HG03565 (cell line): ENCODE data around the gene FERMT1.

Experiments
- ATAC-seq: cut with Tn5 transposase; IDR thresholded peaks from one replicate; pipeline ENCODE4 v1.9.1; 2021; ENCODE audit warnings: mild to moderate bottlenecking, moderate library complexity; ENCODE audit not compliant: unreplicated experiment

FERMT1 gene, protein sequence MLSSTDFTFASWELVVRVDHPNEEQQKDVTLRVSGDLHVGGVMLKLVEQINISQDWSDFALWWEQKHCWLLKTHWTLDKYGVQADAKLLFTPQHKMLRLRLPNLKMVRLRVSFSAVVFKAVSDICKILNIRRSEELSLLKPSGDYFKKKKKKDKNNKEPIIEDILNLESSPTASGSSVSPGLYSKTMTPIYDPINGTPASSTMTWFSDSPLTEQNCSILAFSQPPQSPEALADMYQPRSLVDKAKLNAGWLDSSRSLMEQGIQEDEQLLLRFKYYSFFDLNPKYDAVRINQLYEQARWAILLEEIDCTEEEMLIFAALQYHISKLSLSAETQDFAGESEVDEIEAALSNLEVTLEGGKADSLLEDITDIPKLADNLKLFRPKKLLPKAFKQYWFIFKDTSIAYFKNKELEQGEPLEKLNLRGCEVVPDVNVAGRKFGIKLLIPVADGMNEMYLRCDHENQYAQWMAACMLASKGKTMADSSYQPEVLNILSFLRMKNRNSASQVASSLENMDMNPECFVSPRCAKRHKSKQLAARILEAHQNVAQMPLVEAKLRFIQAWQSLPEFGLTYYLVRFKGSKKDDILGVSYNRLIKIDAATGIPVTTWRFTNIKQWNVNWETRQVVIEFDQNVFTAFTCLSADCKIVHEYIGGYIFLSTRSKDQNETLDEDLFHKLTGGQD

DNA sequence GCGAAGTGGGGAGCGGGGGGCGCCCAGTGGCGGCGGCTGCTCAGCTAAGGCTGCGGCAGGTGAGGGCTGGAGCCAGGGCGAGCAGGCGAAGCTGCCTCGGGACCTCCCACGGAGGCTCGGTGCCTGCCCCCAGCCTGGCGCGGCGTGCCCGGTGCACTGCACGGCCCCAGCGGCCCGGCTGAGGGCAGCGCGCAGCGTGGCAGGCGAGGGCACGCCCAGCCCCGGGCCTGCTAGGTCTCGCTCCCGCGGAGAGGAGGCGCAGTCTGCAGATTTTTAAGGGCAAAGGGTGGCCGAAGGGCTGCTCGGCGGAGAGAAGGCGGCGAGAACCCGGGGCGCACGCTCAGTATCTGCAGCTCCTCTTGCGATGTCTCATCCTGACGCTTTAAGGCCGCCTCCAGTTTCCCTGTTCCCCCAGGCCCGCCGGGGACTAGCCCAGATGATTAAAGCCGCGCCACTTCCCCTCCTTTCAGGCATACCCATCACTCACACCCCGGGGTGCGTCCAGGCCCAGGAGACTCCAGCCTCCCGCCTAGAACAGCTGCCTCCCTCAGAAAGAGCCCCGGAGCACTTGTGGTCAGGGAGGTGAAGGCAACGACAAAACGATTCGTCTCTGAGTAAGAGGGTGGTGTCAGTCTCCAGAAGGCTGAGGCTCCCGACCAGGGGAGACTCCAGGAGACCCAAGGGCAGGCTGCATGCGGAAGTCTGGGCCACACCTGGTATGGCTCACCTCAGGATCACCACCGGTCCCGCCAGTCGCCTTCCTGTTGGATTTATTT, at the start of gene FERMT1:
Gene FERMT1, minus strand, starts transcription at position 158 of the 776 bp plus-strand sequence. CDS start 3,476 bp downstream, outside the sequence.
- no peak for ATAC-seq

DNA sequence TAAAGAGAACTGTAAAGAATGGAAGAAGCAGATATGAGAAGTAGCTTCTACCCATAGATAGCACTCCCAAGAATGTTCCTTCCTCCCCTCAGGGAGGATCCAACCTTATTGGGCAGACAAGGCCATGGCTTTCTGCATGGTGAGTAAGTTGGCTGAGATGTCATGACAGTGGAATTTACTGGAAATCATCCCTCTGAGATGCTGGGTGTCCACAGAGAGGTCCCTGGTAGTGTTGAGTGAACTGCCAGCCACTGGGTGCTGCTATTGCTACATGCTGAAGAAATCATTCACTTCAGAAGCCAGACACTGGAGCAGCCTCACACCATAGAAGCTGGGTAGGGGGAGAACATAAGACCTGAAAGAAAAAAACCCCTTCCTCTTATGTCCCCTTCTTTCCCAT, 46.4 kb upstream of the FERMT1 start:
- ATAC-seq, result no peak

DNA sequence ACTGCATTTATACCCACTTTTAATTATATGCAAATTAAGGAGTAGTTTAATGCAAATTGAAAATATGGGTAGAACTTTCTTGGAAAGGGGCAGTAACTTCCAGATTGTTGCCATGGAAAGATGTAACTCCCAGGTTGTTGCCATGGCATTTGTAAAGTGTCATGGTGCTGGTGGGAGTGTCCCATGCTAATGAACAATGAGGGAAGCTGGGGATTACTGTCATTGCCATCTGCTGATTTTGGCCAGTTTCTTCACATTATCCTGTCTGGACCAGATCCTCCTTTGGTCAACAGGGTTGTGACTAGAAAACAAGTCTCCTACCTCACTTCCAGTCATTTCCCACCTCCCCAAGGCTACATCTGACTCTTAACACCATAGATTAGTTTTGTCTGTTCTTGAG, 45.4 kb upstream of the FERMT1 start:
- no peak for ATAC-seq

DNA sequence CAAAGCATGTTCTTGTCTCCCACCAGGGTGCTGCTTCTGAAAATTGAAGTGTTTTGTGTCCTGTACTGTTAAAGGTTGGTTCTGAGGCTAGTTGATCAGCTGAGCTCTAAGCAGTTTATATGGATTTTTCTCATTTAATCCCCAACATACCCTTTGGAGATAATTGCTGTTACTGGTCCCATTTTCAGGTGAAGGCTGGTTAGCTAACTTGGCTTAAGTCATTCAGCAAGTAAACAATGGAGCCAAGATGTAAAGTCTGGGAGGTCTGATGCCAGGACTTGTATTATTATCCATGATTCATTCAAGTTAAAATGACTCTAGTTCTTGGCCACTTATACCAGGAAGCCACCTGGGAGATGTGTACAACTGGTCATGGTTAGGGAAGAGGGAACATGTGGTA, 42.5 kb upstream of the FERMT1 start:
- ATAC-seq, result no peak

DNA sequence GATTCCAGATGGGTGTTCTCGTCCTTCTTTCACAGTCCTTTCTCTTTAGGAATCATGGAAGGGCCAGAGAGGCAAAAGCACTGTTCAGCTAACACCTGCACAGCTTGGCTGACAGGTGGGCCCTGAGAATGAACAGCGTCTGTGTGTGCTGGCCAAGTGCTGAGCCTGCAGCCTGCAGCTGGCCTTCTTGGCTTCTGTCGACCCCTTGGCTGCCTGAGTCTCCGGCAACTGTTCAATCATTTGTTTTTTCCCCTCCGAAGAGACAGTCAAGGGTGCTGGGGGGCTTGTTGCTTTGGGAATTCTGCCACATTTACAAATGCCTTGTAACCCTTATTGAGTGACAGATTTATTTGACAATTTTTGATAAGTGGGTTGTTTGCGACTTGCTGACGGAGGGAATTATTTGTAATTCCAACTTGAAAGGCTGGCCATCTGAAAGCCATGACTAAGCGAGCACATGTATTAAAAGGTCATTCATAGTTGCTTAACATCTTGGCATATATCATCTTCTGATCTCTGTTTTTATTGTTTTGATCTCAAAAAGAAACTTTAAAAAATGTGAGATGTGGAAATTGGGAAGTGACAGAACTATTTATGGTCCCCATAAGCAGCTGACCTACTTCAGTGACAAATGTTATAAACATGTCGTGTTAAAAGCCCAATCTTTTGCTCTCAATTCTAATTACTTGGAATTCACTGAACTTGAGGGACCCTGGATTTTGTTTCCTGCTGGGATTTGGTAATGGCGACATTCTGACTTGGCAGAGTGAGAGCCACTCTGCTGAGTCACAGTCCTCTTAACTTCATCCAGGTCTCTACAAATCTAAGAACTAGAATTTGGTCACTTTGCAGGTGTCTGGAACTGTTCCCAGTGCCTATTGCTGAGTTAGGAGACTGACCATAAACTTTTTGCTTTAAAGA, 41.9 kb upstream of the FERMT1 start:
- ATAC-seq, result no peak

DNA sequence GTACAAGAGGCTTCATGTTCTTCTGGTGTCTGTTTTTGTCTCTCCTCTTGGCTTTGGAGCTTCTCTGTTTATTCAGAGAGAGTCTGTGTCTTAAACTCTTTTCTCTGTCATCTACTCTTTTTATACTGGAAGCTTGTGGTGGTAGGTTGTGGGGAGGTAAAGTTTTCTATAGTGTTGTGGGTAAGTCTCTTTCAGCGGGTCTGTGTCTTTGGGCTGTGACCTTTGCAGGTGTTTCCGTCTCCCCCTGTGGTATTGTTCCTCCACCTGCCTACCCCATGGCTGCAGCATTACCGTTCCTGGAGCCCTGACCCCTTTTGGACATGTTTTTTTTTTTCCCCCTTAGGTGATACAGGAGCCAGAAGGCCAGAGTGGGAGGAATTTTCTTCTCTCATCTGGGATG, 37.9 kb upstream of the FERMT1 start:
- ATAC-seq, result no peak

DNA sequence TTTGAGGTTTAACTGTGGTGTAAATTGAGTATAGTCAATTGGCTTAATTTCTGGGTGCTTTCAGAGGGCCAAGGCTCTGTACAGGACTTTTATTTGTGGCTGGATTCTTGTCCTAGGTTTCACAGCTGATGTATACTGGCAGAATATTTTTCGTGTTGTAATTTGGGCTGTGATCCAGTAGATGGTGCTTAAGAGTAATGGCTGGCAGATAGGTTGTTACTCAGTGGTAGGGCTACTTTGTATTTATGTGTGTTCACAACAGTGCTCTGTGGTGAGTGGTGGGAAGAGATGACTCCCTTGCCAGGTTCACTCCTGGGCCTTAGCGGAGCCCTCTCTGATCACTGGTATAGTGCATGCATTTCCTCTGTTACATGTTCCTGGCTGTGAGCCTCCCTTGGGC, 34.5 kb upstream of the FERMT1 start:
- no peak for ATAC-seq

DNA sequence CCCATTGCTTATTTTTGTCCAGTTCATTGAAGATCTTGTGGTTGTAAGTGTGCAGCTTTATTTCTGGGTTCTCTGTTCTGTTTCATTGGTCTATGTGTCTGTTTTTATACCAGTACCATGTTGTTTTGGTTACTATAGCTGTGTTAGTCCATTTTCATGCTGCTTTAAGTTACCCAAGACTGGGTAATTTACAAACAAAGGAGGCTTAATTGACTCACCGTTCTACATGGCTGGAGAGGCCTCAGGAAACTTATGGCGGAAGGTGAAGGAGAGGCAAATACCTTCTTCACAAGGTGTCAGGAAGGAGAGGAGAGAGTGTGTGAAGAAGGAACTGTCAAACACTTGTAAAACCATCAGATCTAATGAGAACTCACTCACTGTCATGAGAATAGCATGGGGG, 29.9 kb upstream of the FERMT1 start:
- ATAC-seq, result no peak

DNA sequence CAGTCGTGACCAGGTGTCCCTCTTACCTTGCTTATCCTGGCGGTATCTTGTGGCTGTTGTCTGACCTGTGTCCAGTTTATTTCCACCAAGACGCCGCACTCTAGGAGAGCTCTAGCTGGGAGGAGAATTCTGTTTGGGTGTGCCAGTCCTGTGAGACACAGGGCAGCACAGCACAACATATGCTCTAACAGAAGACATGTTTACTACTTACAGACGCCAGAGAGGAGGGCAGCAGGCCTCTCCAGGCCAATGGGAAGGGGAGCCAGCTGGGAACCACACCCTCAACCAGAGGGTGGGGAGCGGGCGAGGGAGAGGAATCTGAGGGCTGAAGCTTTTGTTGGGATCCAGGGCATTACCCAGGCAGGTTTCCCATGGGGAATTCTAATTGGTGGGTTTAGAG, 25.2 kb upstream of the FERMT1 start:
- no peak for ATAC-seq

DNA sequence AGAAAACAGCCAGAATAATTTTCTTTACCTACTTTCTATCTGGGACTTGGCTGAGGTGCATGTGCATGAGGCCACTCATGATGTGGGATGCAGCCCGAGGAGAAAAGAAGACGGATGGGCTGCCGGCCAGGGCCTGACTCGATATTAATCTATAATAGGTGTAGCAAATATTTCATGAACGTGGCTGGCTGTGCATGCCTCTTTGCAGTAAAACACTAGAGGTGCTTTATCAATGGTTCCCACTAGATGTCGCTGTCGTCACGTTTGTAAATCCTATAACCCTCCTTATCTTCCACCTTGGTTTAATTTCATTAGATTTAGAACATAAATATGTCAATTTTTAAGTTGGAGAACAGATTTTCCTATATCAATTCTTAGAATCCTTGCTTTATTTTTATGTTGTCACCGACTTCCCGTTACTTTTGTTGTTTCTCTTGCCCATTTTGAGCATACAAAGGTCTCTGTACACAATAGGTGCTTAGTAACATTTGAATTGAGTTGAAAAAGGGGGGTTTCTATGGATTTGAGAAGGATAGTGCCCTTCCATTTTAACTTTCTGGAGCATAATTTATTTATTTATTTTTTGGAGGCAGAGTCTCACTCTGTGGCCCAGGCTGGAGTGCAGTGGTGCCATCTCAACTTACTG, 19.6 kb upstream of the FERMT1 start:
- peak; percentile 85 for ATAC-seq

DNA sequence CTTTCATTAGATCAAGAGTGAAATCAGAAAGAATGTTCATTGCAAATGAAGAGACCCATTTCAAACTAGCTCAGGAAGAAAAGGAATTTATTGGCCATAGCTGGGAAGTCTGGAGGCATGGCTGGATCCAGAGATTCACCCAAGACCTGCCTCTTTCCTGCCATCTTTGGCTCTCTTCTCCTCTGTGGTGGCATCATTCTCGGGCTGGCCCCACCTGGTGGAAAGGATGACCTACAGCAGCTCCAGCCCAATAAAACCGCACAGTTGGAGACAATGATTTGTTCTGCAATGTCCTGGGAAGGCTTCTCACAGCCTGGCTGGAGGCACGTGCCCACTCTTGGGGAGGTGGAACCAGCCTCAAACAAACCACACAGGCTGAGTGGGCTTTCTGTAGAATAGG, 18.1 kb upstream of the FERMT1 start:
- ATAC-seq, result no peak

DNA sequence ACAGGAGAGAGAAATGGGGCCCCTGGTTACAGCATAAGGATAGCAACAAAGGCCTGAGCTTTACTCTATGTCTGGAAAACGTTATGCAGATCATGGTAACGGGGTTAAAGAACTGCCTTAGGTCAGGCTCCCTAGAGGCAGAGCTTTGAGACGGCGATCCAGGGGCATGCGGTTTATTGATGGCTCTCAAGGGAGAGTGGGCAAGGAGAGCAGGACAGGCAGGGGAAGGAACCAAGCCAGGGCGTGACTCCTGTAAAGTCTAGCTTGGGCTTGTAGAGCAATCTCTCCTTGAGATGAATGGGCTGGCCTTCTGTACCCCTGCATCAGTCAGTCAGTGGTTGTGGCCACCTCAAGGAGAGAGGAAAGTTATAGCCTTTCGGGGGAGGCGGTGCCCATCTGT, 12.5 kb upstream of the FERMT1 start:
- ATAC-seq, result no peak

DNA sequence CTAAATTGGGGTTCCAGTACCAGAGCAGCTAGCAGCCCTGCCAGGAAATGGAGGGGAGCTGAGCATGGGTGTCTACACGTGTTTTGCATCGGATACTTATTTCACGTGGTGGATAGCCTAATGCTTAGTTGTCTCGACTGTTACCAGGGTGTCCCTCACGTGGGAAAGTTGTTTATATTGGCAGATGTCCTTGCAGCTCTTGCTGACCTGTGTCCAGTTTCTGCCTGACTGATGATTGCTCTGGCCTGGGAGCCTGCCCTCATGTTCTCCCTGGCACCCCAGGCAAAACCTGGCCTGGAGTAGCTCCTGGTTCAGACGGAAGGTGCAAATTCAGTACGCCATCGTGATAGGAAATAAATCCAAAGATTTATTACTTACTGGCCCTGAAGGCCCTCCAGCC, 11.8 kb upstream of the FERMT1 start:
- no peak for ATAC-seq

DNA sequence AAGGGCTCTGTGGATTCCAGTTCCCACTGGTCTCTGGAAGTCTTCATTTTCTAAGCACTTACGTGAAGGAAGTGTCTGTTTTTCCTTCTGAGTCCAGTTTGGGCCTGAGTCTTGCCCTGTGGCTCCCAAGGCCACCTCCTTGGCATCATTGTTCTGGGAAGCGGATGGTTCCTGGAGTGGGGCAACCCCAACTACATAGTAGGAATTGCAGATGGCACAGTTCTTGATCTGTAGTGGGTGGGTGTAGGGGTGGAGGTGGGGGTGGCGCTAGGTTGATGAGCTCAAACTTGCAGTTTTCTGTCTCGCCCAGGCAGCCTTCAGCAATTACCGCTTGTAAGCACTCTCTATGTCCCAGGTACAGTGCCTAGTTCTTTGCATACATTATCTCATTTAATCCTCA, 7.2 kb upstream of the FERMT1 start:
- no peak for ATAC-seq

DNA sequence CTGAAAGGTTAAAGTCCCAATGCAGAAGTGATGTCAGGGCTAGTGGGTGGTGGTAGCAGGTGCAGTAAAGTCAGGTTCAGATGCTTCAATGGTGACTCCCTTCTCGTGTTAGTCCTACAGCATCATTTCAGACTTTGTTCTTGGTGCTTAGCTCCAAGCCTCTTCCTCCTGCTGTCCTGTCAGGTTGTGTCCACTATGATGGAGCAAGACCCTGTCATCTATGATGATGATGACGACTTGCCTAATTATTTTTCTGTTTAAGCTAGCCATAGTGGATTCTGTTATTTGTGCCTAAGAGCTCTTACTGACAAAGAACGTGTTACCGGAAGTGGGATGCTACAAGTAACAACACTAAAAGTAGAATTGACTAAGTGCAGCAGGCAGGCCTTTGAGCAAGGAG, 5.0 kb upstream of the FERMT1 start:
- ATAC-seq, result no peak

DNA sequence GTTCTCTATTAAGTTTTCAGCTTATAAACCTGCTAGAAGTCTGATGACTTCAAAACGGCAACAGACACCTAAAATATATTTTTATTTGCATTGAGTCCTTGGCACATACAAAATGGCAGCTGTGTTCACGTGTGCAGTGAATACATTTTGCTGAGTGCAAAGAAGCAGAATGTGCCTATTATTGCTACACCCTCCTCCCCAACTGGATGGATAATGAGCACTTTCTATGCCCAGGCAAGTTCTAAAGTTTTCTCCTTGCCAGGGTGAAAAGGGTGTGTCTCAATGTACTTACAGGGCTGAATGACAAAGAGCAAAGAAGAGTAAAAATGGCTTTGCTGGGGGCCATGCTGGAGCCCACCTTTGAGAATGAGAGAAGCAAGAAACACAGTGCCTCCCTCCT, 4.0 kb upstream of the FERMT1 start:
- no peak for ATAC-seq

DNA sequence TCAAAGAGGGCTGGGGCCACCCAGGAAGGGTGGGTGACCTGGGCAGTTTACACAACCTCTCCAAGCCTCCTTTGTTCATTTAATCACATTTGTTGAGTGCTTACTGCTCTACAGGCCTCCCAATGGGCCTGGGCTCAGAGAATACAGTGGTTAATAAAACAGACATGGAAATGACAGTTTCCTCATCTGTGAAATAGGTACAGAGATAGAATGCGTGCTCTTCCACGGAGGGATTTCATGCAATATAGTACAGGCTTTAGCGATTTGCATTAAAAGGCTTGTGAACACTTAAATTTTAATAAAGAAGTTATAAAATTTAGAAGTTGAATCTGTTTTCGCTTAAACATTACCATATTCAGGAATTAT, 802 bp upstream of the FERMT1 start:
- ATAC-seq, result no peak

DNA sequence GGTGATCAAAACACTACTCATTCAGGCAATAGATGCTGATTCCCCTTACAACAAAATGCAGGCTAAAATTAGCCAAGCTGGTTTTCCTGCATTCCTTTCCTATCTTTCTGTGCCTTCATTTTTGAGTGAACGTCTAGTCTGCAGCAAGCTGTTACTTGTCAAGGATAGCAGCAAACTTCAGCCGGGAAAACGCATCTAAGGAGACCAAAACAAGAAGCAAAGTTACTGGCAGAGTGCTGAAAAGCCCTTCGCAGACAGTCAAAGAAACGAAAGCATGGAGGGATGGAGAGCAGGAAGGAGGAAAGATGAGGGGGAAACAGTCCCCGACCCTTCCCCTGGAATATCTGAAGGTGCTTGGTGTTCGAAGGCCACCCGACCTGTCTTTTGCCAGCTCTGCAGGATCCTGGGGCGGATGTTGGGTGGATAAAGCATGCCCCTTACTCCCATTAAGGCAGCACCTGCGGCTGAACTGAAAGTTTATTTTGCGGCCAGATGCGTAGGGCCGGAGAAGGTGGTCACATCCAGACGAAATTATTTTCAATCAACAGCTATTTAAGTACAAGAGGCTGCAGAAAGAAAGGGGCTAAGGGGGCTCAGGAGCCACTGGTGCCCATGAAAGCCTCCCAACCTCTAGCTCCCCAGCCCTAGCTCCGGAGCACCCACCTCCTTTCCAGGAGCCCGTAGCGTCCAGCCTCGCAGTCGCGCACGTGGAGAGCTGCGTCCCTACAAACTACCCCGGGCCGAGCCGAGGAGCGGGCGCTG, 538 bp downstream of the FERMT1 start:
- ATAC-seq, result no peak

DNA sequence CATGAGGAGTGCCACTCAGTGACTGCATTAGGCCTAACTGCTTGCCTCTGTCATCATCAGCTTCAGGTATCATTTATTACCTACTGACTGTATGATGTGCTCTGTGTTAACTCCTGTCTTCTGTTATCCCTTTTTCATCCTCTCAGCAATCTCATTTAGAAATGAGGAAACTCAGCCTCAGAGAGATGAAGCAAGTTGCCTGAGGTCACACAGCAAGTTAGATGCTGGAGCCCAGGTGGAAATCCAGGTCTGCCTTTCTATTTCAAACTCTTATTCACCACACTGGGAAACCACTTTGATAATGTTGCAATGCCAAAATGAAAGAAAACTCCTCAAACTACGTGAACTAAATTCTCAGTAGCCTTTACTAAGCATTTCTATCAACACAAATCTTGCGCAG, 1.3 kb downstream of the FERMT1 start:
- no peak for ATAC-seq
